GM21723 (cell line): Measurements from ENCODE around the gene P2RY2.

Source experiments
- ATAC-seq: cut with Tn5 transposase; IDR thresholded peaks from one replicate; pipeline ENCODE4 v1.9.1; 2021; ENCODE audit warnings: mild to moderate bottlenecking, moderate library complexity; ENCODE audit not compliant: unreplicated experiment

The P2RY2 gene

DNA sequence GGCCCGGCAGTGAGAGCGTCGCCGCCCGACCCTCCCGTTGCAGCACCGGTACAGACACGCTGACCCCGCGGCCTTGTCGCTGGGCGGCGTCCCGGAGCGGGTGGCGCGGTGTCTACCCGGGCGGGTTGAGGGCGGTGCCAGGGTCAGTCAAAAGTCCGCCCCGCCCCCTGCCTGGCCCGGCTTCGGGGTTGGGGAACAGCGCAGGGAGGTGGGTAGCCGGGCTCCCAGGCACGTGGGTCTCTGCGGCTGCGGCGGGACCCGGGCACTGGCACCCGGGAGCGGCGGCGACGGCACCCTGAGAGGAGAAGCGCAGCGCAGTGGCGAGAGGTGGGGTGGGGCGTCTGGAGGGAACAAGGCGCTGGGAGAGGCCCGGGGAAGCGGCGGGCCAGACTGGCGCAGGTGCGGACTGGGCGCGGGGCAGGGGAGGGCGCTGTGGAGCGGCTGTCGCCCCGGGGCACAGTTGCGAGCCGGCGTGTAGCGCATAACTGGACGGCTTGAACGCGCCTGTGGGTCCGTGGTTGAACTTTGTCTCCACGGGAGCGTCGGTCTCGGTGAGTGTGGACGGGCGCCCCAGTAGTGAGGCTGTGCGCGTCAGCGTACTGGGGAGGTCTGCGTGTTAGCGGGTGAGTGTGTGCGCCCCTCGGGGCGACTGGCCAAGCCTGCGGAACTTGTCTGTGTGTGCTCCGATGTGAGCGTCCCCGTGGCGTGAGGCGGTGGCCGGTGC, at the start of gene P2RY2:
TSS of gene P2RY2 (plus strand) at position 176 of the 724 bp plus-strand sequence. CDS start 15,879 bp downstream, outside the sequence.
- ATAC-seq = no peak

DNA sequence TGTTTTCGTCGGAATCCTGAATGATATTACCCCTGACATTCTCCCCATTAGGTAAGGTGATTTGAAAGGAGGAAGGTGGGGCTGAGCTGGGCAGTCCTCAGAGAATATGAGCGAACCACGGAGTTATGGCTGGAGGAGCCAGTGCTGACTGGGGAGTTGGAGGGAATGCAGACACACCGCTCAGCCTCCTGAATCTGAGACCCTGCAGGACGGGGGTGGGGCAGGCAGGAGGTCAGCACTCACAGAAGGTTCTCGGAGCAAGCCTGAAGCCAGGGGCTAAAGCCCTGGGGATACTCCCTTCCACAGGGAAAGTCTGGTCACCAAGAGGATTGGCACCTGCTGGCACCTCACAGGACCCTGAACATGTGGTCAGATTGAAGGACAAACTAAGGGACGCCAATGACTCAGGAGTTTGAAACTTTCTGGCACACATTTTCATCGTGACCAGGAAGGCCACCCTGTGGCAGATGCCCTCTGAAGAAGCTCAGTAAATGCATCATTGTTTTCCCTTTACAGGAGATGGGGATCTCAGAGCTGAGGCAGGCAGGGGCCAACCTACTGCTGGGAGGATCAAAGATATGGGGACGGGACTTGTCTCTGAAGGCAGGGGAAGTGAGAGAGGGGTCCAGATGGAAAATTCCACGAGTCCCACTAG, 49.0 kb upstream of the P2RY2 start:
- no peak for ATAC-seq

DNA sequence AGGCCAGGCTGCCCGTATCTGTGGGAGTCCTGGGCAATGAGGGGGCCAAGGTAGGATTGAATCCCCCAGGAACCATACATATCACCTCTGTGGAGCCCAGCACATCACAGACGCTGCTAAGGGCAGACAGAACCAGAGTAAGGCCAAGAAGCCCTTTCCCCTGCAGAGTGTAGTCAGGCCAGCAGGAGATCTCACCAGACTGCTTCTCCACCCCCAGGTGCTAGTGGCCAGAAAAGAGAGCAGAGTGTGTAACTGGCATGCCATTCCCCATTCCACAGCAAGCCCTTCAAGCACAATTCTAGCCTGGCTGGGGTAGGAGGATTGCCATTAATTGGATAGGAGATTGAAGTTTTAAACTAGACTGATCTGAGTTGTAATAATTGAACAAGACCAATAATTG, 47.9 kb upstream of the P2RY2 start:
- no peak for ATAC-seq

DNA sequence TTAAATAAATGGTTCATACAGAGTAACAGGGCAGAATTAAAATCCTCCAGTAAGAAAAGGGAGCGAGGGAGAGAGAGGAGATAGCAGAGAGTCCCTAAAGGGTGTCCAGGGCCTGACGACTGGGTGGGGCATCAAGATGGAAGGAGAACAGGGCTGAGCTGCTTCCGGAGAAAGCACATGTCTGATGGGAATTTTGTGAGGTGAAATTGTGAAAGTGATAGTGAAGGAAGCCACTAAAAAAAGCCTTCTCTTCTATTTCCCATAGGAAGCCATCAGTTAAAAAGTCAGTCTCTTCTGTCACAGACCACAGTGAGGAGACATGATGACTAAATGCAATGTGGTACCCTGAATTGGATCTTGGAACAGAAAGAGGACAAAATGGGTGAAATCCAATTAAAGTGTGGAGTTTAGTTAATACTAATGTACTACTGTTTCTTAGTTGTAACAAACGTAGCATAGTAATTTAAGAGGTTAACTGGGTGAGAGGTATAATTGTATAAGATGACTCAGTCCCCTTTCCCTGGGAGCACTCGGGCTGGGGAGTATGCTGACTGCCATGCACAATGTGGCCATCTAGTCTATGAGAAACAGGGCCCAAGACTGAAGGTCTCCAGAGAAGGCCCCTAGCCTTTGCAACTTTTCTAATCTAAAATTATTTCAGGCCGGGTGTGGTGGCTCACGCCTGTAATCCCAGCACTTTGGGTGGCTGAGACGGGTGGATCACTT, 46.5 kb upstream of the P2RY2 start:
- ATAC-seq = no peak

DNA sequence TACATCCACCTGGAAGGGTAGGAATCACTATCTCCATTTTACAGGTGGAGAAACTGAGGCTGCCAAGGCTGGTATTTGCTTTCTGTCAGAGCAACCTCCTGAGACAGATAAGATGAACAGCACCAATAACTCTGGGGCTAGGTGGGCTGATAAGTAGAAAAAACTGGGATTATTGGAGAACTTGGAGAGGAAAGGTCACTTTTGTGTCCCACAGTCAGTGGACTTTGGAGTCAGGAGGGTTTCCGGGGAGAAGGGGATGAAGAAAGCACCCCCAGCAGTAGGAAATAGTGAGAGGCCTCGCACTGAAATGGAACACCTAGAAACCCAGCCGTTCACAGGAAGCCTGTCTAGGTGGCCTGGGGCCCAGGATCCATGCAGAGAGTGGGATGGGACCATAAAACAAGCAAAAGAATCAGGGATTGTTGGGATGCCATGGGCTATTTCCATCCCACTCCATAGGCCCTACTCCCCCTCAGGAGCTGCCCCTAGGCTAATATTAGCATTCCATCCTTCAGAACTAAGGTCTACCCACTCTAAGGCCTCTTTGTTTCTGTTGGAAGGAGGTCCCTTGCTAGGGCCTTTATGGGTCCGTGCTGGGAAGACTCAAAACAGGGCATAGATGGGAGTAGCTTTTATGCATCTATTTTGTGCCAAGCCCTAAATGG, 45.0 kb upstream of the P2RY2 start:
- no peak for ATAC-seq

DNA sequence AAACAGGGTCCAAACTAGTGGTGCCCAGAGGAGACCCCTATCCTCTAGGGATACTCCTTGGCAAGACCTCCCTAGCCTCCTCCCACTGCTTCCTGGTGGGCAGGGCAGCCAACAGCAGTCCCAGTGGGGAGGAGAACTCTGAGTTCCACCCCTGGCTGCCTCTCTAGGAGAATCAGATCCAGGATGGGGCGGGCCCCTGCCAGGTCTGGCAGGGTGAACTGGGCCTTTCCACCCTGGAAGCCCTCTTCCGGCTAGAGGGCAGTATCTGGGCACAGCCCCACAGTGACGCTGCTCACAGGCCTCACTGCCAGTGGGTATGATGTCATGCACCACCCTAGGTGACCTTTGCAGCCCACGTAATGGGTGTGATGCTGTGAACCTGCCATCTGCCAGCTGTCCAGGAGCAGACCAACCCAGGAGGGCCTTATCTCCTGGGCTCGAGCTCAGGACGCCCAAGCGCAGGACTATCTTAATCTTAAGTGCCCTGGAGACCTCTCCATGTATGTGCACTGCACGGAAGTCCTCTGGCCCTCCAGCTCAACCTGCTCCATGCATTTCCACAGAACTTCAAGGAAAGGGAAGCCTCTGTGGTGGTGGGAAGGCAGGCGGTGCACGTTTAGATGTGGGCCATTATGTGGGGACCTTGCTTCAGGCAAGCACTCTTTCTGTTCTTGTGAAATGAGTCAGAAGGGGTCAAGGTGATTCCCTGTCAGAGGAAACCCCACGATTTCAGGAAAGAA, 44.2 kb upstream of the P2RY2 start:
- no peak for ATAC-seq

DNA sequence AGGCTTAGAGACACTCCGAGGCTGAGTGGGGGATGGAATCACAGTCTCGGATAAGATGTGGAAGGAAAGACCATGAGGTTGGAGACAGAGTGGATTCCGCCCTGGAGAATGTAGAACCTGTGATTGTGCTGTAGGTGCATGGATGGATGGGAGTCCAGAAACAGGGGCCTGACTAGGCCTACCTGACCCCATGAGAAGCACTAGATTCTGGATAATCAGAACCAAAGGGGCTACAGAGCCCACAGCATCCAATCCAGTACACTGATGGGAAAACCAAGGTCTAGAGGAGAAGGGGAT, 43.6 kb upstream of the P2RY2 start:
- no peak for ATAC-seq

DNA sequence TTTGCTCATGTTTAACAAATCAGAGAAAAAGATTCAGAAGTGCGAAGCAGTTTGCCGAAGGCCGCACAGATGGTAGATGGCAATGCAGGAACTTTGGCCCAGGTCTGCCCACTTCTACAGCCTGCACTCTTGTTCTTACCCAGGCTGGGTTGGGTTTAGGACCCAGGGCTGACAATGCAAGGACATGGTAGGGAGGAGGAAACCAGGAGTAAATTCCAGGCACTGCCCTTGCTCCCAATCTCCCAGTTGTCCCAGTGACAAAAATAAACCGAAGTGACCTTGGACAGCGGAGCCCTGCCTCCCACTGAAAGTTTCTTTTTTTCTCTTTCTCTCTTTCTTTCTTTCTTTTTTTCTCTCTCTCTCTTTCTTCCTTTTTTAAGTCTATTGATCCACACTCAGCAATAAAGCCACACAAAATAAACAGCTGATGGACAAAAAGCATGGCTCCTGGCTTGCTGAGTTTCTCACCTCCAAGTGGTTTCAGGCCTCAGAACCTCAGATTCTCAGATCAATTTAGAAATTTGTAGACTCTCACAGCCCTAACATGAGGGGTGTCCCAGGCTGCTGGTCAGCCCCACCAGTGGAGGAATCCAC, 42.4 kb upstream of the P2RY2 start:
- no peak for ATAC-seq

DNA sequence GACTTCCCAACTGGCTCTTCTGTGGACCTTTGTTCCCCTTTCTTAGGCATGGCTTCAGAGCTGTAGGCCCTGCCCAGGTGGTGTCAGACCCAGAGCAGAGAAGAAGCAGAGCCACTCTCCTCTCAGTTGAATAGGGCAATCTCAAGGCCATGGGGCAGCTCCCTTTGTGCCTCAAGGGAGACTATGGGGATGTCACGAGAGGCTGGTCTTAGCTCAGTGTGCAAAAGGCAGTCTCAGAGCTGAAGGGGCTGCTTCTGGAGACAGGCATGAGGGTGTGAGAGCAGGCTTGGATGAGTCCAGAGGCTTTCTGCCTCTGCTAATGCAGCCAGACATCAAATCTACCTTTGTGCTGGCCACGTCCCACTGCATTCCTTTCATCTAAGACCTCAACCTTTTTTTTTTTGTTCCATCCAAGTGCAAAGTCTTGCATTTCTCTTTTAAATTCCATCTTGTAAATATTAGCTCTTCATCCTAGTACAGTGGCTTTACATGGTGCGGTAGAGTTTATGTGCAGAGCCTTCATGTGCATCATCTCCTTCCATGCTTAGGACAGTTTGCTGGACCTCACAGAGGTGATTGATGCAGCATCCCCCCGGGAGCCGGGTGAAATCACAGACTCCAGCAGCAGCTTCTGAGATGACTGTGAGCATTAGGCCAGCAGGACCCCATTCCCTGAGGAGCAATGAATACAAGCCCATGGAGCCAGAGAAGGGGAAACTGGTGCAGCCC, 41.8 kb upstream of the P2RY2 start:
- ATAC-seq = no peak

DNA sequence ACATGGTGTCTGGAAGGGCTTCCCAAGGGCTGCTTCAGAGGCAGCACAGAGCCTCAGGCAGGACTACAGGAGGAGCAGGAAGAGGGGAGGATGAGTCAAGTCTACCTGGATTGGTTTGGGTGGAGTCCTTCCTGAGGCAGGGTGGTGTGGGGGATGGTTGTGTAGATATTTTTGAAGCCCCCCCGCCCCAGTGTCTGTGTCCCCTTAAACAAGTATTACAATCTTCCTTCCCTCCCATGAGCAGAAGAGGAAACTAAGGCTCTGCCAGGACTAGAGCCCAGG, 41.3 kb upstream of the P2RY2 start:
- no peak for ATAC-seq

DNA sequence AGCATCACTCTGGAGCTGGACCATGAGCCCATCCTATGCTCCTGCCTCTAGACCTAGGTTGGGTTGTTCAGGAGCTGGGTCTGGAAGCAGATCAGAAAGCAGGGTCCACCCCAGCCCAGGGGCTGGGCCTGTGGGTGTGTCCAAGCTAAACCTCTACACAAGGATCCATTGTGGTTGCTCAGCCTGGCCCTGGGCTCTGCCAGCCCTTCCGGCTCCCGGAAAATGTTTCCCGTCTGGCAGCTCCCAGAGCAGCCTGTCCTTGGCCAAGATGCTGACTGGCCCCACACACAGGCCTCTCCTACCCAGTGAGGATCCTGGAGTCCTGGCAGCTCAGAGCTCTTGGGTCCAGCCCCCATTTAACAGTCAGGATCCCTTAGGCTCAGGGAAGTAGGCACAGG, 40.7 kb upstream of the P2RY2 start:
- no peak for ATAC-seq

DNA sequence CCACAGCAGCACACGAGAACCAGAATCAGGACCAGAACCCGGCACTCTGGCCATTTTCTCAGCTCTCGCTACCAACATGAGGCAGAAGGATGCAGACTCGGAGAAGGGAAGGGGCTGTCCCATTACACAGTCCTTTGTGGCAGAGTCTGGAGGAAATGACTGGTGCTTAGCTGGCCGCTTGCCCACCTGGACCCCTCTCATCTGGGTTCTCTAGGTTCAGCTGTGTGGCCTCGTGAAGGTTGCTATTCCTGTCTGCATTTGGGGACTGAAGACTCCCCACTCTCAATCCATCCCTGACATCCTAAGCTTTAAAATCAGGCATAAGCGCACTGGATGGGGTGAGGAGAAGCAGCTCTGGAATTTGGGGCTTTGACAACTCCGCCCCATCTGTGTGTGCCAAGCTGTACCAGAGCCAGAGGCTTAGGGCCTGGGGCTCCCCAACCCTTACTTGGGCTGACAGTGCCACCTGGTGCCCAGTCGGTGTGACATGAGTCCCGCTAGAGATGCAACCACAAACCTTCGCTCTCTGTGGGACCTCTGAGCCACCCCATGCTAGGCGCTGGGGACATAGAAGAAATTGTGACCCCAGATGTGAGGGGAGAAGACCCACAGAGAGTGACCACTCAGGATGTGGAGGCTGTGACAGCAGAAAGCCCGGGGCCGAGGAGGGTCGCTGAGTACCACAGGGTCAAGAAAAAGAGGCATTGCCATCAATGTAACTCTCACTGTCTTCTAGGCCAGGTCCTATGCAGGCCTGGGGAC, 40.1 kb upstream of the P2RY2 start:
- peak; percentile 75 for ATAC-seq

DNA sequence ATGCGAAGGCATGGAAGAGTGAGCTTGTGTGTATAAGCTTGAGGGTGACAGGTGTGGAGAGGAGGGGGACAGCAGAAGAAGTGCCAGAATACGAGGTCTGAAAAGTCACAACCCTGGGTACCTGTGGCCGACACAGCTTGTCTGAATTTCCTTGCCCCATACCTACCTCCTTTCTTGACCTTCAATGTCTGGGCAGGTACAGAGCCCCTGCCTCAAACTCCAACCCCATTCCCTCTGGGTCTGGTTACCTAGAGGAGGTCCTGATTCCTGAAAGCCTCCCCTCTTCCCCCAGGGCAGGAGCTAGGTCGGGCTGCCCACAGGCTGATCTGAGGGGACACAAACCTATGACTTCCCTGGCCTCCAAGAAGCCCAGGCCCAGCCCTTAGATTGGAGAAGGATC, 39.4 kb upstream of the P2RY2 start:
- ATAC-seq = no peak

DNA sequence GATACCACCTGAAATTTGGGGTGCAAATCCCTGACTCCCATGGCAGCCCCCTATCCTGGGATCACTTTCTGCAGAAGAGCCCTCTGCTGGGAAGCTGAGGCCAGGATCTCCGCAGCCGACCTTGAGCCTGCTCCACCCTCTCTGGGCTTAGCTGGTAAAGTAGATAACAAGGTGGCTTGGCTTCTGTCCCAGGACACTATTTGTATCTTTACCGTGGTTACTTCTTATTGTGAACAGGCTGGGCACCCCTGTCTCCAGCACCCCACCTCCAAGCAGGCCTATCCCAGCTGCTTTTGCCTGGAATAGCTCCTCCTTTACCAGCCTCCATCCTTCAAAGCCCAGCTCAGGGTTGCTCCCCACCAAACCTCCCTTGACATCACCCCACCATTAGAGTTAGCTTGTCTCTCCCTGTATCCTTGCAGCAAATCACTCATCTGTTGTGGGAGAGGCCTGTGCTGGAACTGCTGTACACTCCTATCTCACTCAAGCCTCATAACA, 35.2 kb upstream of the P2RY2 start:
- no peak for ATAC-seq

DNA sequence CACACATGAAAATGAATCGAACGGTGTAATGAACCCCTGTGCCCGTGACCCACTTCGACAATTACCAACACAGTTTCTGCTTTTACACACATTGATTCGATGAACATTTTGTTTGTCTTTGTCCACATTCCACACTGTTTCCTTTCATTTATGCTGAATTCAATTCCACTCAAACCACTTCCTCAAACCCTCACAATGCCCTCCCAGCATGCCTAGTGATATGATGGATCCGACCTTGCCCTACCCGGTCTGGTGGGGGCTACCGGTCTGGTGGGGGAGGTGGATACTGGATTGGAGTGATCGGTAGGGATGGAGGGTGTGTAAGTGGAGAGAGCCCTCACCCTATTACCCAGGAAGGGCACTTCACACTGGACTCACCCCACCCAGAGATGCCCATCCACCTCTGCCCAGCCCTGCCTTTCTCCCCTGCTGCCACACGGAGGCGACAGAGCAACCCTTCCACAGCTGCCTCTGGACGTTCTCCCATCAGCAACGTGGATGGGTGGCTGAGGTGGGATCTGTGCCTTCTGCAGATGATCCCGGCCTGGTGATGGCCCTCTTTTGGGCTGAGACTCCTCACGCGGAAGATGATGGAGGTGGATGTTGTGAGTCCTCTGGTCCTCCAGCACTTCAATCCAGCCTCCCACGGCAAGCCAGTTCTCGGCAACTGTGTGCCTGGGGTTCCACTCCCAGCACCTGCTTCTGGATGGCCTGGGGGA, 33.0 kb upstream of the P2RY2 start:
- no peak for ATAC-seq

DNA sequence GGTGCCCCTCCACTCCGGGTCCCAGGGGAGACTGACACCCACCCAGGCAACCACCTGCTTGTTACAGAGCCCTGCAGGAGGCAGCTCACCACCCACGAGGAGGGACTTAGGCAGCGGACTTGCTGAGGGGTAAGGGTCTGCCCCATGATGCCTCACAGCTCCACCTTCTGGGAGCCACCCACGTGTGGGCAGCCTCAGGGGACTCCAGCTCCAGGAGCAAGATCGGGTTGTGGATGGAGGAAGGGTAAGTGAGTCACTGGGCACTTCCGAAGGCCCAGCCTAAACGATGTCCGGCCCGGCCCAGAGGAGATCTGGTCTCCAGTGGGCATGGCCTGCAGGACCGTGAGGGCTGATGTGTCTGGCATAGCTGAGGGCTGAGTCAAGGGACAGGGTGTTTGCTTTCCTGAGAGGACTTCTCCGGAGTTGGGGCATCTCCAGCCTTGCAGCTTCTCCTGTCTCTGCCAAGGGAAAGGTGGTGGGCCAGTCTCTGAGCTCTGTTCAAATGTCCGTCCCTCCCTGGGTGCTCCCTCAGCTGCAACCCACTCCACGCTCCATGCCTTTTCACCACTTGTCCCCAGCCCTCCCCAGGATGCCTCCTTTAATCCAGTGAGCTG, 32.3 kb upstream of the P2RY2 start:
- ATAC-seq = no peak

DNA sequence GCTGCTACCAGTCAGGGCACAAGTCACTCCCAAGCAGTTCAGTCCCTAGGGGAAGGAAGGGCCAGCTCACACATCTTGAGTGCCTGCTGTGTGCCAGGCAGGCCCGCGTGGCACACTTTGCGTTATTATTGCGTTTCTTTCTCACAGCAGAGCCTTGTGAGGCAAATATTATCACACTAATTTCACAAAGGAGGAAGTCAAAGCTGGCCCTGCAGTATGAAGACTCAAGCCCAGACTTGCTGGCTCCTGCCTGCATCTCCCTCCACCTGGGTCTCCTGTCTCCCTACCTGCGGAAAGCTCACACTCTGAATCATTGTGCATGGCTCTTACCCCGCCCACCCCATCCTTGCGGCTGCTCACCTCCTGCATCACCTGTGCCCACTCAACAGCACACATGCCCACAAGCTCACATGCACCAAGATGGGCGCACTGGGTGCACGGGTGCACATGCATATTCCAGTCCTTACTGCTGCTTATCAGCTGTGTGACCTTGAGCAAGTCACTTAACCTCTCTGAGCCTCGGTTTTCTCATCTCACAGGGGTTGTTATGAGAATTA, 31.7 kb upstream of the P2RY2 start:
- no peak for ATAC-seq

DNA sequence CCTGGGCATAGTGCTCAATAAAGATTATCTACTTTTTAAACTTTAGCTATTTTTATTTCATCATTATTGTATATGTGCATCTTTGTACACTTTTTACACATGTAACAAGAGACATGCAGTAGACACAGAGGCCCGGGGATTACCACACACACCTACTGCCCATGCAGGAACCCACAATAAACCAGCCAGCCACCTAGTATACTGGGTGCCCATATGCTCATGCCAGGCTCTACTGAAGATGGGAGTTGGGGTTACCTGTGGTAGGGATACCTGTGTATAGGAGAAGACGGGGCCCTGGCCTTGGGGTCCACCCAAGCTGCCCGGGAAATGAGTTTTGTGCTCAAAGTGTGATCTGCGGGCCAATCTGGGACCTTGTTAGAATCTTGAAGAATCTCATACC, 31.2 kb upstream of the P2RY2 start:
- ATAC-seq = no peak
